GM12878 (cell line): Measurements from ENCODE around the gene ERP27. TPM values are rescaled to one million over a fixed set of nuclear protein-coding genes. Genes with fewer than 3 reads are reported as not detected.

Experiments used
- ATAC-seq: fragments of 200-7000 bp; cut with Tn5 transposase; 3 replicates; pipeline ENCODE4 v1.9.1; 2020; ENCODE audit warnings: mild to moderate bottlenecking, moderate library complexity
- BruUV-seq: library from RNA; stranded (reverse); fragments of 400-500 nt; replicated peaks from 2 replicates; lab custom pipeline; 2021; lab: Mats Ljungman, UMichigan
- CTCF ChIA-PET: fragments of 300-600 bp; sonication (Branson Sonifier 250); formaldehyde crosslinking; extraction: SDS; loops from one replicate; lab custom pipeline; 2021; ENCODE audit warnings: inconsistent platforms; lab: Yijun Ruan, JAX
- POLR2A ChIA-PET: fragments of 350-600 bp; formaldehyde crosslinking; extraction: SDS; loops from one replicate; lab custom pipeline; 2021; ENCODE audit warnings: inconsistent platforms; lab: Charles Lee
- RAD21 ChIA-PET: fragments of 300-600 bp; sonication (Branson Sonifier 250); formaldehyde crosslinking; loops from one replicate; lab custom pipeline; 2023; ENCODE audit warnings: antibody characterized with exemption; ENCODE audit not compliant: unreplicated experiment; lab: Charles Lee
- SMC1A ChIA-PET: fragments of 300-600 bp; sonication (Branson Sonifier 250); formaldehyde crosslinking; loops from one replicate; lab custom pipeline; 2023; ENCODE audit not compliant: unreplicated experiment, uncharacterized antibody; lab: Charles Lee
- DNase-seq: peaks from one replicate; pipeline ENCODE4 v3.0.0-alpha.2; 2011; ENCODE audit warnings: low read depth, low spot score
- FAIRE-seq: peaks from 3 replicates; lab custom pipeline; 2011; peaks lifted over from hg19 to GRCh38; lab: Jason Lieb, UNC
- H2AFZ ChIP-seq: 2 replicates; pipeline ENCODE4 v1.6.0; 2011; ENCODE audit warnings: low read depth, low read length, control low read depth; ENCODE audit not compliant: control insufficient read depth
- H3K27ac ChIP-seq: 2 replicates; pipeline ENCODE4 v1.5.1; 2011; ENCODE audit warnings: control low read depth; ENCODE audit not compliant: control insufficient read depth, insufficient read depth
- H3K27me3 ChIP-seq, 2 experiments: replicated peaks in 1 of 2; 2 replicates each; pipeline versions ENCODE4 v1.6.0 to v1.6.1; 2011; ENCODE audit warnings: low read length in 1 of 2; ENCODE audit not compliant: control insufficient read depth in 2 of 2, insufficient read depth in 2 of 2
- H3K36me3 ChIP-seq, 2 experiments: 2 replicates each; pipeline ENCODE4 v1.5.1; 2011; ENCODE audit warnings: low read length in 1 of 2; ENCODE audit not compliant: control insufficient read depth in 2 of 2, insufficient read depth in 2 of 2
- H3K4me1 ChIP-seq: 2 replicates; pipeline ENCODE4 v1.6.1; 2011; ENCODE audit warnings: mild to moderate bottlenecking, low read length, moderate library complexity, mixed read lengths; ENCODE audit not compliant: control insufficient read depth, insufficient read depth
- H3K4me2 ChIP-seq: 2 replicates; pipeline ENCODE4 v1.6.0; 2011; ENCODE audit warnings: control low read depth; ENCODE audit not compliant: control insufficient read depth, insufficient read depth
- H3K4me3 ChIP-seq: fragments of 200-600 bp; sonication (generic); 2 replicates; pipeline ENCODE4 v1.5.1; 2016
- H3K79me2 ChIP-seq: 2 replicates; pipeline ENCODE4 v1.6.0; 2011; ENCODE audit warnings: low read length; ENCODE audit not compliant: control insufficient read depth, insufficient read depth
- H3K9ac ChIP-seq: 2 replicates; pipeline ENCODE4 v1.8.0; 2011; ENCODE audit warnings: low read length, control low read depth, mixed read lengths; ENCODE audit not compliant: control insufficient read depth, insufficient read depth
- H3K9me3 ChIP-seq: replicated peaks from 3 replicates; pipeline ENCODE4 v1.5.1; 2011; ENCODE audit warnings: mild to moderate bottlenecking, low read length; ENCODE audit not compliant: control insufficient read depth, insufficient read depth
- H4K20me1 ChIP-seq: 2 replicates; pipeline ENCODE4 v1.6.0; 2011; ENCODE audit not compliant: control insufficient read depth, insufficient read depth
- DPF2 ChIP-seq: fragments of 450-650 bp; IDR thresholded peaks from 2 replicates; pipeline ENCODE4 v1.6.1; 2017; ENCODE audit warnings: mild to moderate bottlenecking
- ESRRA ChIP-seq: IDR thresholded peaks from 2 replicates; pipeline ENCODE4 v1.6.1; 2012; ENCODE audit warnings: mild to moderate bottlenecking, low read length, improper control_type of control experiment
- MTA2 ChIP-seq: fragments of 450-650 bp; IDR thresholded peaks from 2 replicates; pipeline ENCODE4 v1.6.1; 2016; ENCODE audit warnings: low read depth, mild to moderate bottlenecking, moderate library complexity
- NR2C1 ChIP-seq: fragments of 450-650 bp; IDR thresholded peaks from 2 replicates; pipeline ENCODE4 v1.6.1; 2017; ENCODE audit warnings: antibody characterized with exemption, mild to moderate bottlenecking, moderate library complexity
- PML ChIP-seq: IDR thresholded peaks from 2 replicates; pipeline ENCODE4 v1.6.1; 2012; ENCODE audit warnings: low read length, inconsistent platforms
- SIX5 ChIP-seq: IDR thresholded peaks from 2 replicates; pipeline ENCODE4 v1.6.1; 2011; ENCODE audit warnings: mild to moderate bottlenecking, low read depth, low read length, moderate library complexity; ENCODE audit not compliant: severe bottlenecking
- SP1 ChIP-seq: IDR thresholded peaks from one replicate; pipeline ENCODE4 v1.6.1; 2011; ENCODE audit warnings: low read depth, low read length
- TARDBP ChIP-seq: IDR thresholded peaks from 2 replicates; pipeline ENCODE4 v1.6.1; 2016; ENCODE audit warnings: borderline replicate concordance
- ZSCAN29 ChIP-seq: fragments of 450-650 bp; IDR thresholded peaks from 2 replicates; pipeline ENCODE4 v1.6.1; 2017; ENCODE audit warnings: mild to moderate bottlenecking, moderate library complexity
- ZZZ3 ChIP-seq: IDR thresholded peaks from 2 replicates; pipeline ENCODE4 v1.6.1; 2011; ENCODE audit warnings: low read depth; ENCODE audit not compliant: control insufficient read depth, insufficient read length
- WGBS: methylation state at CpG from one replicate; pipeline ENCODE4 v1.1.6; 2016; ENCODE audit warnings: low lambda C conversion rate; ENCODE audit not compliant: insufficient replicate concordance, insufficient coverage; ENCODE audit errors: missing lambda C conversion rate; 5-methylcytosine and 5-hydroxymethylcytosine counted together
- in situ Hi-C: fragments of 300-500 bp; cut with MboI; formaldehyde crosslinking; loops from 9 replicates; pipeline ENCODE4 v1.14.3; 2018; ENCODE audit warnings: mixed read lengths
- intact Hi-C: fragments of 100-400 bp; cut with micrococcal nuclease; formaldehyde crosslinking; loops from one replicate; pipeline ENCODE4 v1.14.2; 2022; ENCODE audit not compliant: unreplicated experiment
- polyA plus RNA-seq, 11 experiments: library from polyadenylated mRNA; depleted of rRNA in 4 of 11; unstranded in 6 of 11; stranded (reverse) in 5 of 11; fragments of >200 nt; fragmentation: Nextera tagmentation in 4 of 11; fragmentation: Illumina TruSeq in 1 of 11; extraction: Ambion mirVana in 4 of 11; extraction: Trizol in 1 of 11; gene quantifications; 1 replicate in 1 of 11; 2 replicates in 10 of 11; pipeline versions ENCODE4 v1.2.1 to v1.2.3, GENCODE V29; 2011 to 2016; ENCODE audit warnings: inconsistent platforms in 2 of 11, missing spikeins in 2 of 11, low read depth in 1 of 11
- total RNA-seq, 4 experiments: library from RNA; depleted of rRNA in 3 of 4; stranded (reverse); fragments of >200 nt in 3 of 4; fragmentation: Illumina TruSeq in 1 of 4; extraction: Trizol in 1 of 4; gene quantifications; 2 replicates each; pipeline versions ENCODE4 v1.2.1 to v1.2.3, GENCODE V29; 2013 to 2021
- TF ChIP-seq, protein P1 (sequence below): fragments of 150-350 bp; IDR thresholded peaks from 2 replicates; pipeline ENCODE4 v1.6.1; 2014; ENCODE audit warnings: mild to moderate bottlenecking, low read depth, low read length
- TF ChIP-seq, protein P2 (sequence below): fragments of 450-650 bp; IDR thresholded peaks from 2 replicates; pipeline ENCODE4 v1.6.1; 2017; ENCODE audit warnings: borderline replicate concordance
- TF ChIP-seq, protein P3 (sequence below): fragments of 450-650 bp; IDR thresholded peaks from 2 replicates; pipeline ENCODE4 v1.6.1; 2016; ENCODE audit warnings: mild to moderate bottlenecking

ERP27 gene
- total and polyA plus RNA-seq, 10 of the 15 experiments (the other 5 are each of a cell fraction or from before 2014, with no cell fraction given), result 0.91 to 2.4 (median 1.4) TPM

DNA sequence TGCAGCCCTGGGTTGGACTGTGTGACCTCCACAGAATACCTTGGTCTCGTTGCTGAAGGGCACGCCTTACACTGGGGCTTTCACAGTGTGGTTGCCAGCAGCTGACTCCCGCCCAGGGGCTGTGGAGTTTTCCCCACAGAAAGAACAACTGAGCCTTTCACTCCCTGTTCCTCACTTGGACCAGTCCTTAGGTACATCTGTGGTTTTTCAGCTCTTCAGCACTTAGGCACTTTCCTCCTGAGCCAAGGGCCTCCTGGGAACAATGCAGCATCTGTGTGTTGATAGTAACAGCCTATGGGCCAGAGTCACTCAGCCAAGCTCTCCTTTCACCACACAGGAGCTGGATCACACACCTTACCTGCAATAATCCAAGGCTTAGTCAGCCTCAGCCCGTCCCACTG lies 25.0 kb downstream of the ERP27 start:
- no peak; the same call in 2 of the 3 replicates for ATAC-seq
- CTCF ChIA-PET, result interaction anchor here (1.0 kb wide), 1 partner anchor 22 kb away, joined by 4 read pairs; no protein-coding TSS in a partner anchor
- H4K20me1 ChIP-seq, result no peaks in the 10 kb centered on the region
- 98% methylated on average over 4 of the region's 4 CpGs for WGBS
- TF ChIP-seq DPF2 (no peak), SIX5 (no peak), PML (no peak), ZSCAN29 (no peak), MTA2 (no peak), NR2C1 (no peak), ESRRA (no peak), TARDBP (no peak), ZZZ3 (no peak), SP1 (no peak)
- TF ChIP-seq, protein P1, sequence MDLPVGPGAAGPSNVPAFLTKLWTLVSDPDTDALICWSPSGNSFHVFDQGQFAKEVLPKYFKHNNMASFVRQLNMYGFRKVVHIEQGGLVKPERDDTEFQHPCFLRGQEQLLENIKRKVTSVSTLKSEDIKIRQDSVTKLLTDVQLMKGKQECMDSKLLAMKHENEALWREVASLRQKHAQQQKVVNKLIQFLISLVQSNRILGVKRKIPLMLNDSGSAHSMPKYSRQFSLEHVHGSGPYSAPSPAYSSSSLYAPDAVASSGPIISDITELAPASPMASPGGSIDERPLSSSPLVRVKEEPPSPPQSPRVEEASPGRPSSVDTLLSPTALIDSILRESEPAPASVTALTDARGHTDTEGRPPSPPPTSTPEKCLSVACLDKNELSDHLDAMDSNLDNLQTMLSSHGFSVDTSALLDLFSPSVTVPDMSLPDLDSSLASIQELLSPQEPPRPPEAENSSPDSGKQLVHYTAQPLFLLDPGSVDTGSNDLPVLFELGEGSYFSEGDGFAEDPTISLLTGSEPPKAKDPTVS, result no peak
- TF ChIP-seq, protein P2, sequence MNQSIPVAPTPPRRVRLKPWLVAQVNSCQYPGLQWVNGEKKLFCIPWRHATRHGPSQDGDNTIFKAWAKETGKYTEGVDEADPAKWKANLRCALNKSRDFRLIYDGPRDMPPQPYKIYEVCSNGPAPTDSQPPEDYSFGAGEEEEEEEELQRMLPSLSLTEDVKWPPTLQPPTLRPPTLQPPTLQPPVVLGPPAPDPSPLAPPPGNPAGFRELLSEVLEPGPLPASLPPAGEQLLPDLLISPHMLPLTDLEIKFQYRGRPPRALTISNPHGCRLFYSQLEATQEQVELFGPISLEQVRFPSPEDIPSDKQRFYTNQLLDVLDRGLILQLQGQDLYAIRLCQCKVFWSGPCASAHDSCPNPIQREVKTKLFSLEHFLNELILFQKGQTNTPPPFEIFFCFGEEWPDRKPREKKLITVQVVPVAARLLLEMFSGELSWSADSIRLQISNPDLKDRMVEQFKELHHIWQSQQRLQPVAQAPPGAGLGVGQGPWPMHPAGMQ, result no peak
- TF ChIP-seq, protein P3, sequence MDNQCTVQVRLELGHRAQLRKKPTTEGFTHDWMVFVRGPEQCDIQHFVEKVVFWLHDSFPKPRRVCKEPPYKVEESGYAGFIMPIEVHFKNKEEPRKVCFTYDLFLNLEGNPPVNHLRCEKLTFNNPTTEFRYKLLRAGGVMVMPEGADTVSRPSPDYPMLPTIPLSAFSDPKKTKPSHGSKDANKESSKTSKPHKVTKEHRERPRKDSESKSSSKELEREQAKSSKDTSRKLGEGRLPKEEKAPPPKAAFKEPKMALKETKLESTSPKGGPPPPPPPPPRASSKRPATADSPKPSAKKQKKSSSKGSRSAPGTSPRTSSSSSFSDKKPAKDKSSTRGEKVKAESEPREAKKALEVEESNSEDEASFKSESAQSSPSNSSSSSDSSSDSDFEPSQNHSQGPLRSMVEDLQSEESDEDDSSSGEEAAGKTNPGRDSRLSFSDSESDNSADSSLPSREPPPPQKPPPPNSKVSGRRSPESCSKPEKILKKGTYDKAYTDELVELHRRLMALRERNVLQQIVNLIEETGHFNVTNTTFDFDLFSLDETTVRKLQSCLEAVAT, result no peak
- TF ChIP-seq, all 136 proteins: peak for 0
- in situ Hi-C loops, result no loop called here
- Histone ChIP-seq H3K36me3 (no peaks in the 10 kb centered on the region), H3K9me3 (no peaks in the 10 kb centered on the region), H3K27ac (no peak overlapping the region), H3K27me3 (no peaks in the 10 kb centered on the region), H3K79me2 (no peaks in the 10 kb centered on the region), H3K4me3 (no peak overlapping the region), H2AFZ (no peak overlapping the region), H3K9ac (no peak overlapping the region), H3K4me1 (no peaks in the 10 kb centered on the region), H3K4me2 (no peak overlapping the region)
- intact Hi-C loops, result no loop called here
- POLR2A ChIA-PET, result no interaction called here
- RAD21 ChIA-PET, result no interaction called here
- SMC1A ChIA-PET, result interaction anchor here (1.2 kb wide), 1 partner anchor 29 kb away, joined by 5 read pairs; no protein-coding TSS in a partner anchor
- DNase-seq, result no peak
- BruUV-seq, result no TSS peak
- no peak for FAIRE-seq
